ENCODE measurements around the gene NPY2R. TPM values are rescaled to one million over a fixed set of nuclear protein-coding genes. Genes with fewer than 3 reads are reported as not detected.

NPY2R gene
- total and polyA plus RNA-seq, 4 donors = 0.39 to 3.3 (median 1.0) TPM

DNA sequence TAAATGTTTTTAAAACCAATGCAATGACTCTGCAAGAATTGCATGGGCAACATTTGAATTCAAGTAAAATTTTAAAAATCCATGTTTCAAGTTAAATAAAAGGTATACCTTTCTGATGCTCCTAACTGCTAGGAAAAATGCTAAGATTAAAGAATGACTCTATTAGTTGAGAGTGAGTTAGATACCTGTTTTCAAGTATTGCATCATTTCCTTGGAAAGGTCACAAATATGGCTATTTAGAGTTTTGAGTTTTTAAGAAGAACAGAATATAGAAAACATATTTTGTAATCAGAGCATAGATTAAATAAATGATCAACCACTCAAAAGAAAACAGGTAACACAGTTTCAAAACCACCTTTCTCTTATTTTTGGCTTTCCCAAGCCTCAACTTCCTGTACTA lies 18.3 kb upstream of the NPY2R start:
- H3K4me3 ChIP-seq (ENCODE audit: low read depth, low read length) = no peak overlapping the region
- H3K36me3 ChIP-seq (ENCODE audit: control insufficient read depth, insufficient read depth, low read length) = no peaks in the 10 kb centered on the region
- no peaks in the 10 kb centered on the region for H3K27me3 ChIP-seq (ENCODE audit: control insufficient read depth, insufficient read depth, low read length)
- no peaks in the 10 kb centered on the region for H3K4me1 ChIP-seq (ENCODE audit: control insufficient read depth, insufficient read depth, low read length)
- no peak overlapping the region for H3K27ac ChIP-seq (ENCODE audit: low read depth, low read length)
- no peak for DNase-seq (ENCODE audit: low read depth in 4 of 6, low spot score in 6 of 6)
- no peaks in the 10 kb centered on the region for H3K9me3 ChIP-seq (ENCODE audit: control insufficient read depth, insufficient read depth, low read length)

DNA sequence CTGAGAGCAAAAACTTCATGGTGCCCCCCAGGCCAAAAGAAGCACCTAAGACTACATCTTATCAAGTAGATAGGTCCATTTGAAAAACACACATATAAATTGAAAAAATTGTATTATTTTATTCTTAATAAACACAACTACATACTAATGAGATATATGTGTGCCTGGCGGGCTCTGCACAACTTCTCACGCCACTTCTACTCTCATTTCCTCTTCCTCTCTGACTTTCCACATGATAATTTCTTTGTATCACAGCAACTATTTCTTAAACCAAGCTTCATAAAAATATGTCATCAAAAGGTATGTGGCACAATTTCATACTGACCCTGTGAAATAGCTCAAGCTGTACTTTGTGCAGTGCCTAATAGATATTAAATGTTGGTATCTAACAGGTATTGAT lies 10.7 kb upstream of the NPY2R start:
- no peaks in the 10 kb centered on the region for H3K9me3 ChIP-seq (ENCODE audit: control insufficient read depth, insufficient read depth, low read length)
- no peaks in the 10 kb centered on the region for H3K36me3 ChIP-seq (ENCODE audit: control insufficient read depth, insufficient read depth, low read length)
- no peak overlapping the region for H3K4me3 ChIP-seq (ENCODE audit: low read depth, low read length)
- no peak for DNase-seq (ENCODE audit: low read depth in 4 of 6, low spot score in 6 of 6)
- no peaks in the 10 kb centered on the region for H3K27me3 ChIP-seq (ENCODE audit: control insufficient read depth, insufficient read depth, low read length)
- no CpG with 5 or more reads among the region's 2 CpGs for WGBS (ENCODE audit: insufficient coverage)
- no peak overlapping the region for H3K27ac ChIP-seq (ENCODE audit: low read depth, low read length)
- H3K4me1 ChIP-seq (ENCODE audit: control insufficient read depth, insufficient read depth, low read length) = no peaks in the 10 kb centered on the region

GRCh38 chr4:155207534-155208257 lies 740 bp upstream of the NPY2R start:
- under 1% methylated on average over 19 of the region's 26 CpGs for WGBS (ENCODE audit: insufficient coverage)
- H3K4me3 ChIP-seq (ENCODE audit: low read depth, low read length) = peak overlapping the region; percentile 43
- no peak overlapping the region for H3K27ac ChIP-seq (ENCODE audit: low read depth, low read length)
- no peaks in the 10 kb centered on the region for H3K36me3 ChIP-seq (ENCODE audit: control insufficient read depth, insufficient read depth, low read length)
- H3K27me3 ChIP-seq (ENCODE audit: control insufficient read depth, insufficient read depth, low read length) = peaks cover 32% of the 10 kb centered on the region
- H3K4me1 ChIP-seq (ENCODE audit: control insufficient read depth, insufficient read depth, low read length) = peaks cover 16% of the 10 kb centered on the region
- DNase-seq (ENCODE audit: low read depth in 4 of 6, low spot score in 6 of 6) = peak in 3 of 6 donors; percentile 29 to 73 (median 60)
- no peaks in the 10 kb centered on the region for H3K9me3 ChIP-seq (ENCODE audit: control insufficient read depth, insufficient read depth, low read length)

DNA sequence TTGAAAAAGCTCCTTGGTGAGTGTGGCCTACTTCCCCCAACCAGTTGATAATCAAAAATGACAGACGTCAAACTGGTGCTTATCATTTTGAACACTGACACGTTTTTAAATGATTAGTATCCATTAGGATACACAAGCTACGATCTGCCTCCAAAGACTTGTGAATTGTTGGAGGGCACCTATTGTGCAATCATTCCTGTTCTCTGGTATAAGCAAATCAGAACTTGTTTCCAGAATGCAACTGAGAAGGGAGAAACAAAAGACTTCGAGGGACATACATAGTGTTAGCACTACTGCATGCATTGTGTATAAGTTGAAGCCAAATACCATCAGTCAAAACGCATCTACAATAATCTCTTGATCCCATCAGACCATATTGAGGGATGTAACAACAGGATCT lies 11.6 kb downstream of the NPY2R start:
- H3K27me3 ChIP-seq (ENCODE audit: control insufficient read depth, insufficient read depth, low read length) = no peaks in the 10 kb centered on the region
- H3K4me1 ChIP-seq (ENCODE audit: control insufficient read depth, insufficient read depth, low read length) = no peaks in the 10 kb centered on the region
- no CpG with 5 or more reads among the region's 5 CpGs for WGBS (ENCODE audit: insufficient coverage)
- no peak overlapping the region for H3K27ac ChIP-seq (ENCODE audit: low read depth, low read length)
- no peak for DNase-seq (ENCODE audit: low read depth in 4 of 6, low spot score in 6 of 6)
- no peaks in the 10 kb centered on the region for H3K9me3 ChIP-seq (ENCODE audit: control insufficient read depth, insufficient read depth, low read length)
- no peaks in the 10 kb centered on the region for H3K36me3 ChIP-seq (ENCODE audit: control insufficient read depth, insufficient read depth, low read length)
- no peak overlapping the region for H3K4me3 ChIP-seq (ENCODE audit: low read depth, low read length)

GRCh38 chr4:155227131-155227530 lies 18.7 kb downstream of the NPY2R start:
- Histone ChIP-seq H3K9me3 (ENCODE audit: control insufficient read depth, insufficient read depth, low read length) (no peaks in the 10 kb centered on the region), H3K27me3 (ENCODE audit: control insufficient read depth, insufficient read depth, low read length) (no peaks in the 10 kb centered on the region), H3K36me3 (ENCODE audit: control insufficient read depth, insufficient read depth, low read length) (no peaks in the 10 kb centered on the region), H3K27ac (ENCODE audit: low read depth, low read length) (no peak overlapping the region), H3K4me1 (ENCODE audit: control insufficient read depth, insufficient read depth, low read length) (no peaks in the 10 kb centered on the region), H3K4me3 (ENCODE audit: low read depth, low read length) (no peak overlapping the region)
- DNase-seq (ENCODE audit: low read depth in 4 of 6, low spot score in 6 of 6) = peak in 1 of 6 donors; percentile 63
- WGBS (ENCODE audit: insufficient coverage) = 40% methylated on average over 1 of the region's 2 CpGs

GRCh38 chr4:155228713-155229112 lies 20.3 kb downstream of the NPY2R start:
- Histone ChIP-seq H3K4me3 (ENCODE audit: low read depth, low read length) (no peak overlapping the region), H3K27me3 (ENCODE audit: control insufficient read depth, insufficient read depth, low read length) (no peaks in the 10 kb centered on the region)

GRCh38 chr4:155232432-155232831 lies 24.0 kb downstream of the NPY2R start:
- no peaks in the 10 kb centered on the region for H3K4me1 ChIP-seq (ENCODE audit: control insufficient read depth, insufficient read depth, low read length)
- no peaks in the 10 kb centered on the region for H3K36me3 ChIP-seq (ENCODE audit: control insufficient read depth, insufficient read depth, low read length)
- no peak overlapping the region for H3K4me3 ChIP-seq (ENCODE audit: low read depth, low read length)
- no peak overlapping the region for H3K27ac ChIP-seq (ENCODE audit: low read depth, low read length)
- no peaks in the 10 kb centered on the region for H3K27me3 ChIP-seq (ENCODE audit: control insufficient read depth, insufficient read depth, low read length)
- DNase-seq (ENCODE audit: low read depth in 4 of 6, low spot score in 6 of 6) = no peak
- no peaks in the 10 kb centered on the region for H3K9me3 ChIP-seq (ENCODE audit: control insufficient read depth, insufficient read depth, low read length)

More at GRCh38 chr4:155228713-155229112, 20.3 kb downstream of the NPY2R start:
- Histone ChIP-seq H3K36me3 (ENCODE audit: control insufficient read depth, insufficient read depth, low read length) (no peaks in the 10 kb centered on the region), H3K9me3 (ENCODE audit: control insufficient read depth, insufficient read depth, low read length) (no peaks in the 10 kb centered on the region), H3K4me1 (ENCODE audit: control insufficient read depth, insufficient read depth, low read length) (no peaks in the 10 kb centered on the region), H3K27ac (ENCODE audit: low read depth, low read length) (no peak overlapping the region)
- no peak for DNase-seq (ENCODE audit: low read depth in 4 of 6, low spot score in 6 of 6)

DNA sequence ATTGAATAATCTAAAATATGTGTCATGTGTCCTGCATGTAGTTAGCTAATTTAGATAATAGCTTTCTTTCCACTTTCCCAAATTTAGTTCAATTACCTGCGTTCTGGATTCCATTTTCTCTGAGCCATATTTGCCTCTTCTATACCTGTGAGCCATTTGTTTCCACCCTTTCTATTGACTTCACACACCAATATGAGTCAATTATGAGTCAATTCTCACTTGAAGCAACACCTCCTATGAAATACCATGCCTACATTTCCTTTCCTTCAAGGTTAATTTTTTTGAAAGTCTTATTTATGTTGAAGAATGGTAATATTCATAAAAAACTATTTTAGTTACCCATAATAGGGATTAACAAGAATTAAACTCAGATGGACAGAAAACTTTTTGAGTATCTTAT lies 25.8 kb downstream of the NPY2R start:
- Histone ChIP-seq H3K27ac (ENCODE audit: low read depth, low read length) (no peak overlapping the region), H3K36me3 (ENCODE audit: control insufficient read depth, insufficient read depth, low read length) (no peaks in the 10 kb centered on the region), H3K4me1 (ENCODE audit: control insufficient read depth, insufficient read depth, low read length) (no peaks in the 10 kb centered on the region), H3K9me3 (ENCODE audit: control insufficient read depth, insufficient read depth, low read length) (no peaks in the 10 kb centered on the region), H3K27me3 (ENCODE audit: control insufficient read depth, insufficient read depth, low read length) (no peaks in the 10 kb centered on the region), H3K4me3 (ENCODE audit: low read depth, low read length) (no peak overlapping the region)
- no peak for DNase-seq (ENCODE audit: low read depth in 4 of 6, low spot score in 6 of 6)
- no CpG with 5 or more reads among the region's 1 CpG for WGBS (ENCODE audit: insufficient coverage)

DNA sequence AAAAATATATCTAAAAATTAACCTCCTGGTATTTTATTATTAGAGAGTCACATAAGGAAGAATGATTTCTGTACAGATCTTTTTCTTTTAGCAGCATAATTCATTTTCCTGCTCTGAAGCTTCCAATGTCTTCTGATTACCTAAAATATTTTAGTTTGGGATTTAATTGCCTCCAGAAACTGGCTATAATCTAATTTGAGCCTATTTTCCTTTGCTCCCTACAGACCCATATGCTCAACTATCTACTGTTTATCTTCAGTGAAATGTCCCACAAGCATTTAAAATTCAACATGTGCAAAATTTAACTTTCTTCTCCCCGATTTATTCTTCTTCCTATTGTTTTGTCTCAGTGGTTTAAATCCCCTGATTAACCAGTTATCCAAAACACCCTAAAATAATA lies 29.1 kb downstream of the NPY2R start:
- H3K4me1 ChIP-seq (ENCODE audit: control insufficient read depth, insufficient read depth, low read length) = no peaks in the 10 kb centered on the region
- no peak for DNase-seq (ENCODE audit: low read depth in 4 of 6, low spot score in 6 of 6)
- no CpG with 5 or more reads among the region's 1 CpG for whole genome bisulfite sequencing (ENCODE audit: insufficient coverage)

GRCh38 chr4:155241225-155241624 lies 32.8 kb downstream of the NPY2R start:
- no peaks in the 10 kb centered on the region for H3K4me1 ChIP-seq (ENCODE audit: control insufficient read depth, insufficient read depth, low read length)
- no peak overlapping the region for H3K27ac ChIP-seq (ENCODE audit: low read depth, low read length)
- no CpG with 5 or more reads among the region's 4 CpGs for WGBS (ENCODE audit: insufficient coverage)
- H3K27me3 ChIP-seq (ENCODE audit: control insufficient read depth, insufficient read depth, low read length) = no peaks in the 10 kb centered on the region
- no peak for DNase-seq (ENCODE audit: low read depth in 4 of 6, low spot score in 6 of 6)
- H3K36me3 ChIP-seq (ENCODE audit: control insufficient read depth, insufficient read depth, low read length) = no peaks in the 10 kb centered on the region
- no peak overlapping the region for H3K4me3 ChIP-seq (ENCODE audit: low read depth, low read length)
- no peaks in the 10 kb centered on the region for H3K9me3 ChIP-seq (ENCODE audit: control insufficient read depth, insufficient read depth, low read length)

More for the DNA sequence above, 29.1 kb downstream of the NPY2R start:
- no peaks in the 10 kb centered on the region for H3K36me3 ChIP-seq (ENCODE audit: control insufficient read depth, insufficient read depth, low read length)
- H3K27ac ChIP-seq (ENCODE audit: low read depth, low read length) = no peak overlapping the region
- no peaks in the 10 kb centered on the region for H3K27me3 ChIP-seq (ENCODE audit: control insufficient read depth, insufficient read depth, low read length)
- H3K9me3 ChIP-seq (ENCODE audit: control insufficient read depth, insufficient read depth, low read length) = no peaks in the 10 kb centered on the region
- no peak overlapping the region for H3K4me3 ChIP-seq (ENCODE audit: low read depth, low read length)
